Lower leg skin (tissue), 3 donors: ENCODE measurements around the gene CMTM3.

Experiments used
- POLR2A ChIP-seq, 2 donors: fragments of 450-650 bp; IDR thresholded peaks; one replicate each; pipeline ENCODE4 v1.6.1; 2016 to 2017; ENCODE audit warnings: antibody characterized with exemption in 2 of 2, mild to moderate bottlenecking in 1 of 2, moderate library complexity in 1 of 2
- TF ChIP-seq, protein P1 (sequence below), 3 donors: fragments of 450-650 bp; IDR thresholded peaks; one replicate each; pipeline ENCODE4 v1.5.1; 2016; ENCODE audit warnings: antibody characterized with exemption in 3 of 3, mild to moderate bottlenecking in 3 of 3, moderate library complexity in 2 of 3

DNA sequence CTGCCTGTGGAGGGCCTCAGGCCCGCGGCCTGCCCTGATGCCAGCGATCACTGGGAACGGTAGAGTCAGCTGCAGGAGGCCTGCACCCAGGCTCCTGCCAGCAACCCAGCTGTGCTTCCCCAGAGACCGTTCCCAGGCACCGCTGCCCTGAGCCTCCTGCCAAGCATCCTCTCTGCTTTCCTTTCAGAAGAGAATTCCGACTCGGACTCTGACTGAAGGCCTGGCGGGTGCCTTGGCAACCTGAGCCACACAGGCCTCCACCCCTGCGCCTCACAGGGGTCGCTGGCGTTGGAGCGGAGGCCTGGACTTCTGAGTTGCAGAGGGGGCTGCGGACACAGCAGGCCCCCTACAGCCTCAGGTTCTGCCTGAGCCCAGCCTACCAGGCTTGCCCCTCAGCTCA lies 7.9 kb downstream of the CMTM3 start:
- TF ChIP-seq, protein P1, sequence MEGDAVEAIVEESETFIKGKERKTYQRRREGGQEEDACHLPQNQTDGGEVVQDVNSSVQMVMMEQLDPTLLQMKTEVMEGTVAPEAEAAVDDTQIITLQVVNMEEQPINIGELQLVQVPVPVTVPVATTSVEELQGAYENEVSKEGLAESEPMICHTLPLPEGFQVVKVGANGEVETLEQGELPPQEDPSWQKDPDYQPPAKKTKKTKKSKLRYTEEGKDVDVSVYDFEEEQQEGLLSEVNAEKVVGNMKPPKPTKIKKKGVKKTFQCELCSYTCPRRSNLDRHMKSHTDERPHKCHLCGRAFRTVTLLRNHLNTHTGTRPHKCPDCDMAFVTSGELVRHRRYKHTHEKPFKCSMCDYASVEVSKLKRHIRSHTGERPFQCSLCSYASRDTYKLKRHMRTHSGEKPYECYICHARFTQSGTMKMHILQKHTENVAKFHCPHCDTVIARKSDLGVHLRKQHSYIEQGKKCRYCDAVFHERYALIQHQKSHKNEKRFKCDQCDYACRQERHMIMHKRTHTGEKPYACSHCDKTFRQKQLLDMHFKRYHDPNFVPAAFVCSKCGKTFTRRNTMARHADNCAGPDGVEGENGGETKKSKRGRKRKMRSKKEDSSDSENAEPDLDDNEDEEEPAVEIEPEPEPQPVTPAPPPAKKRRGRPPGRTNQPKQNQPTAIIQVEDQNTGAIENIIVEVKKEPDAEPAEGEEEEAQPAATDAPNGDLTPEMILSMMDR (IDR thresholded peaks at IDR 0.05), result no peak
- no peak for TF ChIP-seq POLR2A (IDR thresholded peaks at IDR 0.05)
